Caco-2 (cell line): ENCODE measurements around the gene TNNI3K. TPM values are rescaled to one million over a fixed set of nuclear protein-coding genes. Genes with fewer than 3 reads are reported as not detected.

Experiments used
- BruUV-seq: library from RNA; stranded (reverse); fragments of 400-500 nt; replicated peaks from 2 replicates; lab custom pipeline; 2021; lab: Mats Ljungman, UMichigan
- CTCF ChIA-PET: fragments of 300-600 bp; sonication (Branson Sonifier 250); formaldehyde crosslinking; loops from one replicate; lab custom pipeline; 2022; ENCODE audit warnings: antibody characterized with exemption; lab: Charles Lee
- POLR2A ChIA-PET: fragments of 300-600 bp; sonication (Branson Sonifier 250); formaldehyde crosslinking; loops from one replicate; lab custom pipeline; 2022; ENCODE audit warnings: antibody characterized with exemption; lab: Charles Lee
- DNase-seq, 2 experiments: peaks; one replicate each; pipeline versions ENCODE4 v3.0.0 to v3.0.0-alpha.2; 2020 to 2022
- H3K27me3 ChIP-seq: replicated peaks from 2 replicates; pipeline ENCODE4 v1.6.0; 2011; ENCODE audit warnings: low read length; ENCODE audit not compliant: control insufficient read depth, insufficient read depth
- H3K36me3 ChIP-seq: 2 replicates; pipeline ENCODE4 v1.5.1; 2011; ENCODE audit warnings: low read length; ENCODE audit not compliant: control insufficient read depth, insufficient read depth
- H3K4me1 ChIP-seq: fragments of 250-450 bp; sonication (Bioruptor Pico); 2 replicates; pipeline ENCODE4 v1.5.1; 2020; ENCODE audit warnings: mild to moderate bottlenecking
- H3K4me3 ChIP-seq: 2 replicates; pipeline ENCODE4 v1.5.1; 2011; ENCODE audit warnings: low read depth, mild to moderate bottlenecking, control low read depth, low read length
- H3K9me3 ChIP-seq: fragments of 250-450 bp; sonication (Bioruptor Pico); 2 replicates; pipeline ENCODE4 v1.5.1; 2020; ENCODE audit warnings: mild to moderate bottlenecking, moderate library complexity
- H3K27ac Mint-ChIP-seq: one replicate; pipeline ENCODE4 v1.8.0; 2022; ENCODE audit warnings: mixed read lengths; ENCODE audit not compliant: unreplicated experiment
- H3K27me3 Mint-ChIP-seq: one replicate; pipeline ENCODE4 v1.8.0; 2022; ENCODE audit warnings: mixed read lengths; ENCODE audit not compliant: insufficient read depth, unreplicated experiment
- H3K36me3 Mint-ChIP-seq: one replicate; pipeline ENCODE4 v1.8.0; 2022; ENCODE audit warnings: mild to moderate bottlenecking, mixed read lengths; ENCODE audit not compliant: insufficient read depth, unreplicated experiment
- H3K4me1 Mint-ChIP-seq: one replicate; pipeline ENCODE4 v1.8.0; 2022; ENCODE audit warnings: low read depth, mixed read lengths; ENCODE audit not compliant: unreplicated experiment
- H3K4me3 Mint-ChIP-seq: one replicate; pipeline ENCODE4 v1.8.0; 2022; ENCODE audit warnings: mild to moderate bottlenecking, moderate library complexity, mixed read lengths; ENCODE audit not compliant: unreplicated experiment
- H3K9me3 Mint-ChIP-seq: one replicate; pipeline ENCODE4 v1.8.0; 2022; ENCODE audit warnings: mixed read lengths; ENCODE audit not compliant: unreplicated experiment
- CTCF ChIP-seq, 2 experiments: fragments of 200-600 bp in 1 of 2; IDR thresholded peaks; 1 replicate in 1 of 2; 2 replicates in 1 of 2; pipeline versions ENCODE4 v1.5.1 to v1.8.0; 2011 to 2022; ENCODE audit warnings: antibody characterized with exemption in 1 of 2, control low read depth in 1 of 2, inconsistent platforms in 1 of 2, low read depth in 1 of 2, low read length in 1 of 2, mild to moderate bottlenecking in 1 of 2, moderate library complexity in 1 of 2; ENCODE audit not compliant: insufficient read depth in 1 of 2, severe bottlenecking in 1 of 2, unreplicated experiment in 1 of 2
- intact Hi-C: fragments of 100-400 bp; cut with micrococcal nuclease; formaldehyde crosslinking; loops from one replicate; pipeline ENCODE4 v1.10.0; 2022; ENCODE audit not compliant: unreplicated experiment
- total RNA-seq: library from RNA; stranded (reverse); gene quantifications from 2 replicates; pipeline ENCODE4 v1.2.3, GENCODE V29; 2022

Gene TNNI3K
- total RNA-seq, 1 experiment from 2014 or later, result not detected

GRCh38 chr1:74470251-74470650 is 235.1 kb downstream of the TNNI3K start:
- no peaks in the 10 kb centered on the region for H3K27me3 Mint-ChIP-seq
- H3K4me1 Mint-ChIP-seq, result no peaks in the 10 kb centered on the region
- H3K9me3 ChIP-seq, result no peaks in the 10 kb centered on the region
- H3K36me3 ChIP-seq, result no peaks in the 10 kb centered on the region
- DNase-seq, result no peak
- TF ChIP-seq CTCF (IDR thresholded peaks at IDR 0.05; ENCODE audit: insufficient read depth in 1 of 2, low read depth in 1 of 2, low read length in 1 of 2, severe bottlenecking in 1 of 2, unreplicated experiment in 1 of 2), result no peak
- ChIA-PET CTCF (no interaction called here), POLR2A (no interaction called here)
- no peak overlapping the region for H3K4me3 Mint-ChIP-seq
- intact Hi-C loops, result no loop called here
- no peaks in the 10 kb centered on the region for H3K36me3 Mint-ChIP-seq
- H3K4me3 ChIP-seq, result no peak overlapping the region
- H3K27ac Mint-ChIP-seq, result no peak overlapping the region
- H3K27me3 ChIP-seq, result no peaks in the 10 kb centered on the region
- H3K9me3 Mint-ChIP-seq, result no peaks in the 10 kb centered on the region
- no TSS peak for BruUV-seq
- H3K4me1 ChIP-seq, result no peaks in the 10 kb centered on the region

GRCh38 chr1:74470936-74471335 is 235.7 kb downstream of the TNNI3K start:
- Mint-ChIP-seq H3K36me3 (no peaks in the 10 kb centered on the region), H3K9me3 (no peaks in the 10 kb centered on the region), H3K27ac (no peak overlapping the region), H3K4me1 (no peaks in the 10 kb centered on the region), H3K4me3 (no peak overlapping the region), H3K27me3 (no peaks in the 10 kb centered on the region)
- CTCF ChIA-PET, result no interaction called here
- POLR2A ChIA-PET, result no interaction called here
- no TSS peak for BruUV-seq
- no peak for TF ChIP-seq CTCF (IDR thresholded peaks at IDR 0.05; ENCODE audit: insufficient read depth in 1 of 2, low read depth in 1 of 2, low read length in 1 of 2, severe bottlenecking in 1 of 2, unreplicated experiment in 1 of 2)
- H3K27me3 ChIP-seq, result no peaks in the 10 kb centered on the region
- H3K4me3 ChIP-seq, result no peak overlapping the region
- H3K36me3 ChIP-seq, result no peaks in the 10 kb centered on the region
- H3K4me1 ChIP-seq, result no peaks in the 10 kb centered on the region
- intact Hi-C loops, result no loop called here
- no peaks in the 10 kb centered on the region for H3K9me3 ChIP-seq
- DNase-seq, result no peak

- H3K27ac Mint-ChIP-seq, result no peak overlapping the region
- no peaks in the 10 kb centered on the region for H3K4me1 Mint-ChIP-seq
- Histone ChIP-seq H3K4me3 (no peak overlapping the region), H3K4me1 (no peaks in the 10 kb centered on the region), H3K9me3 (no peaks in the 10 kb centered on the region), H3K36me3 (no peaks in the 10 kb centered on the region), H3K27me3 (no peaks in the 10 kb centered on the region)
- no peaks in the 10 kb centered on the region for H3K27me3 Mint-ChIP-seq
- TF ChIP-seq CTCF (IDR thresholded peaks at IDR 0.05; ENCODE audit: insufficient read depth in 1 of 2, low read depth in 1 of 2, low read length in 1 of 2, severe bottlenecking in 1 of 2, unreplicated experiment in 1 of 2), result no peak
- DNase-seq, result no peak
- no peaks in the 10 kb centered on the region for H3K9me3 Mint-ChIP-seq
- ChIA-PET POLR2A (no interaction called here), CTCF (no interaction called here)
- no peak overlapping the region for H3K4me3 Mint-ChIP-seq
- no TSS peak for BruUV-seq
- intact Hi-C loops, result no loop called here
- no peaks in the 10 kb centered on the region for H3K36me3 Mint-ChIP-seq
Observed at GRCh38 chr1:74471470-74471869, 236.3 kb downstream of the TNNI3K start.
